Nephron (organoid): ENCODE results near the gene PRR30.
A peak's percentile ranks its signal among the peaks of the same experiment; 100 is the strongest.

Experiments
- H3K27ac Mint-ChIP-seq, 3 experiments: 2 replicates each; pipeline ENCODE4 v1.8.0; 2020; ENCODE audit warnings: mixed read lengths in 3 of 3, mild to moderate bottlenecking in 2 of 3, moderate library complexity in 1 of 3
- H3K27me3 Mint-ChIP-seq: 2 replicates; pipeline ENCODE4 v1.8.0; 2021; ENCODE audit warnings: low read depth, mild to moderate bottlenecking, moderate library complexity, mixed read lengths
- H3K36me3 Mint-ChIP-seq: 2 replicates; pipeline ENCODE4 v1.8.0; 2020; ENCODE audit warnings: low read depth, mixed read lengths
- H3K4me1 Mint-ChIP-seq: 2 replicates; pipeline ENCODE4 v1.8.0; 2020; ENCODE audit warnings: mixed read lengths
- H3K4me3 Mint-ChIP-seq, 3 experiments: 2 replicates each; pipeline ENCODE4 v1.8.0; 2020; ENCODE audit warnings: mild to moderate bottlenecking in 3 of 3, mixed read lengths in 3 of 3, moderate library complexity in 2 of 3
- H3K9me3 Mint-ChIP-seq: 2 replicates; pipeline ENCODE4 v1.8.0; 2020; ENCODE audit warnings: mixed read lengths
- CTCF ChIP-seq, 3 experiments: fragments of 200-600 bp; sonication (generic); IDR thresholded peaks; one replicate each; pipeline ENCODE4 v1.5.0; 2021; ENCODE audit warnings: antibody characterized with exemption in 3 of 3; ENCODE audit not compliant: unreplicated experiment in 3 of 3

Gene PRR30

GRCh38 chr2:27152102-27152795 is 13.0 kb upstream of the PRR30 start:
- no peak for TF ChIP-seq CTCF (IDR thresholded peaks at IDR 0.05; ENCODE audit: unreplicated experiment in 3 of 3)

GRCh38 chr2:27150639-27151230 is 11.5 kb upstream of the PRR30 start:
- H3K4me1 Mint-ChIP-seq = peaks cover 50% of the 10 kb centered on the region
- H3K27me3 Mint-ChIP-seq = peaks cover 4% of the 10 kb centered on the region
- H3K27ac Mint-ChIP-seq = peak overlapping the region; percentile 16 to 97 (median 94)
- no peaks in the 10 kb centered on the region for H3K9me3 Mint-ChIP-seq
- no peak for TF ChIP-seq CTCF (IDR thresholded peaks at IDR 0.05; ENCODE audit: unreplicated experiment in 3 of 3)
- H3K36me3 Mint-ChIP-seq = no peaks in the 10 kb centered on the region
- H3K4me3 Mint-ChIP-seq = peak overlapping the region in 2 of 3 experiments; percentile 28 to 78

More at GRCh38 chr2:27152102-27152795, 13.0 kb upstream of the PRR30 start:
- Mint-ChIP-seq H3K4me1 (peaks cover 40% of the 10 kb centered on the region), H3K4me3 (no peak overlapping the region), H3K27me3 (peaks cover 4% of the 10 kb centered on the region), H3K27ac (peak overlapping the region in 2 of 3 experiments; percentile 66 to 99), H3K9me3 (no peaks in the 10 kb centered on the region), H3K36me3 (no peaks in the 10 kb centered on the region)

DNA sequence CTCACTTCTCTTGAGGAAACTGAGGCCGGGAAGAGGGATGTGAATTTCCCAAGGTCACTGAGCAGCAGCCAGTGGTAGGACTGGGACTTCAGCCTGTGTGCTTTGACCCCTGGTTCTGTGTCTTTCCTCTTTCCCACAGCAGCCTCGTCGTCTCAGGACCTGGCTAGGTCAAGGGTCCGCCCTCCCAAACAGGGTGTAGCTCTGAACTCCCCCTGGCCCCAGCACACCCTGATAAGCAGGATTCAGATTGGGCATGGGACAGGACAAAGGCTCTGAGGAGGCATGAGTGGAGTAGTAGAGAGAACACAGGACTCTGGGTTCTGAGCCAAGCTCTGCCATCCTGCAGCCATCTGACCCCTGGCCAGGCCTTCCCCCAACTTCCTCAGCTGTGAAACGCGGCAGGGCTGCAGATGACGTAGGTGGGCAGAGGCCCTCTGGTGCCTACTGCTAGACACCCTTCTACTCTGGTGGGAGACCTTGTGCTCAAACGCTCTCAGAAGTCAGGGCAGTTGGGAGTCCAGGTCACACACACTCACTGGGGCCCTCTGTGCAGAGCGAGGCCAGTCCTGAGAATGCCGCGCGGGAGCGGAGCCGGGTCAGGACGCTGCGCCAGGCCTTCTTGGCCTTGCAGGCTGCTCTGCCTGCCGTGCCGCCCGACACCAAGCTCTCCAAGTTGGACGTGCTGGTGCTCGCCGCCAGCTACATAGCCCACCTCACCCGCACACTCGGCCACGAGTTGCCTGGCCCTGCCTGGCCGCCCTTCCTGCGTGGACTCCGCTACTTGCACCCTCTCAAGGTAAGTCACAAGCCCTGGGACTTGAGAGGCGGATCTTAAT is 10.6 kb upstream of the PRR30 start:
- Mint-ChIP-seq H3K9me3 (no peaks in the 10 kb centered on the region), H3K27ac (peak overlapping the region in 1 of 3 experiments; percentile 97), H3K36me3 (no peaks in the 10 kb centered on the region), H3K4me1 (peaks cover 49% of the 10 kb centered on the region), H3K27me3 (peaks cover 3% of the 10 kb centered on the region), H3K4me3 (no peak overlapping the region)
- no peak for TF ChIP-seq CTCF (IDR thresholded peaks at IDR 0.05; ENCODE audit: unreplicated experiment in 3 of 3)

DNA sequence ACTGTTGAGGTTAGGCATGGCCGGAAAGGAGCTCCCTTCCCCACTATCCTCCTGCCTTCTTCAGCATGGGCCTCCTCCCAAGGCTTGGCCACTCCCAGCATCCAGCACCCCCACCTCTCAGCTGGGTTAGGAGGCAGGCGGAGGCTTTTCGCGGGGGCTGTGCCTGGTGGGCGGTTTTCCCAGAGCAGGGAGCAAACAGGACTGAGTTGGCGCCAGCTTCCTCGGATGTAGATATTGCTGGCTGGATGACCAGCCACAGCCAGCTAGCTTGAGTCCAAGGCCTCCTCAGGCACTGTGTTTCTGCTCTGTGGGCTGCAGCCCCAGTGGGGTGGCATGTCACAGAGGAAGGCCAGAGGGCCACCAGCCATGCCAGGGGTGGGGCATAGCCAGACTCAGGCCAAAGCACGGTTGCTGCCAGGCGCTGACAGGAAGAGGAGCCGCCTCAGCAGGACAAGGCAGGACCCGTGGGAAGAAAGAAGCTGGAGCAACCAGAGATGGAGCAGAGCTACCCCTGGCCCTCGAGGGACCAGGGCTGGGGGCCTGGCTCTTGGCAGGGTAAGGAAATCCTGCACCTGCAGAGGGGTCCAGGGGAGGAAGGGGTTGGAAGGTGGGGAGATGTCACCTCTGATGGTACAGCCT is 9.7 kb upstream of the PRR30 start, which contains the start of gene TCF23:
Gene TCF23, plus strand, starts transcription at position 204 of the 639 bp plus-strand sequence. Its CDS starts 130 bp downstream, at position 334.
- peak within 1 kb of the TSS in 2 of 3 experiments; percentile 90 to 97 for H3K27ac Mint-ChIP-seq
- H3K36me3 Mint-ChIP-seq = no peaks in the 10 kb centered on the region
- H3K4me3 Mint-ChIP-seq = peak within 1 kb of the TSS in 2 of 3 experiments; percentile 23 to 78
- no peak for TF ChIP-seq CTCF (IDR thresholded peaks at IDR 0.05; ENCODE audit: unreplicated experiment in 3 of 3)
- no peaks in the 10 kb centered on the region for H3K9me3 Mint-ChIP-seq
- peaks cover 41% of the 10 kb centered on the region for H3K4me1 Mint-ChIP-seq
- H3K27me3 Mint-ChIP-seq = no peaks in the 10 kb centered on the region

DNA sequence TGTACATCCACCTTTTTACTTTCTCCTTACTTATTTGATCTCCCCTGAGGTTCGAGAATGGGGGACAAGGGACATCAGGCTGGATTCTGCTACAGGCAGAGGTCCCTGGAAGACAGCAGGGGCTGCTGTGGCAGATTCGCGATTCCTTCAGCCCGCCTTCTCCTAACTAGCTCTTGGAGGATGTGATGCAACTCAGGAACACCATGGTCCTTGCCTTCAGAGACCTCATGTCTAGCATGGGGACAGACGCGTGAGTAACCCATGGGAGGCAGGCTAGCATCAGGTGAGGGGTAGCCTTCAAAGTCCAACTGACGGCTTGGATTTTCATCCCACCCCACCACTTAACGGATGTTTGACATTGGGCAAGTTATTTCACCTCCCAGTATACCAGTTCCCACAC is 8.7 kb upstream of the PRR30 start:
- no peaks in the 10 kb centered on the region for H3K36me3 Mint-ChIP-seq
- peaks cover 34% of the 10 kb centered on the region for H3K4me1 Mint-ChIP-seq
- no peak overlapping the region for H3K4me3 Mint-ChIP-seq
- TF ChIP-seq CTCF (IDR thresholded peaks at IDR 0.05; ENCODE audit: unreplicated experiment in 3 of 3) = no peak
- H3K27ac Mint-ChIP-seq = peak overlapping the region in 1 of 3 experiments; percentile 97
- peaks cover 6% of the 10 kb centered on the region for H3K27me3 Mint-ChIP-seq
- H3K9me3 Mint-ChIP-seq = peaks cover 6% of the 10 kb centered on the region
